ENCODE measurements around the gene PF4V1.

DNA sequence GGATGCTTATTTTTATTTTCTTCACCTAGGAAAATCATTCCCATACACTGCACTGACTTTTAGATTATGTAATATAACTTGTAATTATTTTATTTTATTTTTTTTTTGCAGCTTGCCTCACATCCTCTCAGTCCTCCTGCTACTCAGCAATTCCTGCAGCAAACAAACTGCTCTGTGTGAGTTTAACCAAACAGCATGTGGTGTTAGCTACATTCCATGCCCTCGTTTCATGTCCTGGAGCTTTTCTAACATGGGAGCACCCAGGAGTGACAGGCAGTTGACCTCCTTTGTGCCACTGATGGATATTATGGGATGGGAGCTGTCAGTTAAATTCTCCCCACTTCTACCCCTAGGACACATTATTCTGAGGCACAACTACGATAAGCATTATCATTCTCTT lies 40.9 kb downstream of the PF4V1 start:
- TF ChIP-seq, protein P1, sequence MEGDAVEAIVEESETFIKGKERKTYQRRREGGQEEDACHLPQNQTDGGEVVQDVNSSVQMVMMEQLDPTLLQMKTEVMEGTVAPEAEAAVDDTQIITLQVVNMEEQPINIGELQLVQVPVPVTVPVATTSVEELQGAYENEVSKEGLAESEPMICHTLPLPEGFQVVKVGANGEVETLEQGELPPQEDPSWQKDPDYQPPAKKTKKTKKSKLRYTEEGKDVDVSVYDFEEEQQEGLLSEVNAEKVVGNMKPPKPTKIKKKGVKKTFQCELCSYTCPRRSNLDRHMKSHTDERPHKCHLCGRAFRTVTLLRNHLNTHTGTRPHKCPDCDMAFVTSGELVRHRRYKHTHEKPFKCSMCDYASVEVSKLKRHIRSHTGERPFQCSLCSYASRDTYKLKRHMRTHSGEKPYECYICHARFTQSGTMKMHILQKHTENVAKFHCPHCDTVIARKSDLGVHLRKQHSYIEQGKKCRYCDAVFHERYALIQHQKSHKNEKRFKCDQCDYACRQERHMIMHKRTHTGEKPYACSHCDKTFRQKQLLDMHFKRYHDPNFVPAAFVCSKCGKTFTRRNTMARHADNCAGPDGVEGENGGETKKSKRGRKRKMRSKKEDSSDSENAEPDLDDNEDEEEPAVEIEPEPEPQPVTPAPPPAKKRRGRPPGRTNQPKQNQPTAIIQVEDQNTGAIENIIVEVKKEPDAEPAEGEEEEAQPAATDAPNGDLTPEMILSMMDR (IDR thresholded peaks at IDR 0.05; ENCODE audit: low read length): no peak
- no peak for TF ChIP-seq EZH2 (IDR thresholded peaks at IDR 0.05; ENCODE audit: borderline replicate concordance, low read length)
